ENCODE data around the gene ARID1A. TPM values are rescaled to one million over a fixed set of nuclear protein-coding genes. Genes with fewer than 3 reads are reported as not detected.

ARID1A gene
- total RNA-seq, 4 donors from 2014 or later: 53.3 to 77.2 (median 54.9) TPM

DNA sequence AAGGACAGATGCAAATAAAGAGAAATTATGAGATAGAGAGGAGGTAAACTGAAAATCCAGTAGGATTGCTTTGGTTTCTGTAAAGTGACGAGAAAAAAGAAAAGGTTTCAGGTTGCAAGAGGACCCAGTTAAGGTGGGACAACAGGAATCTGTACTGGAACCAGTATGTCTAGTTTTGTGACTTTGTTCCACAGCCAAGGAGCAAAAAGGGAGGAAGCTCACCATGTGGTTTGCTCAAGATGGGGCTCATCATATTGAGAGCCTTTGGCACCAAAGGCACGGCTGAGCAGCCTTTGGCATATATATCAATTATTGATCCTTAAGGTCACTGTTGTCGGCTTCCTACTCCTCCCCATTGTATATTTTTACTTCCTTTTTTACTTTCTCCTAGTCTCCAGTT is 128.9 kb downstream of the ARID1A start:
- TF ChIP-seq CTCF (IDR thresholded peaks at IDR 0.05) (no peak), POLR2A (IDR thresholded peaks at IDR 0.05) (no peak)
- DNase-seq (ENCODE audit: low spot score in 2 of 2): no peak
- no peak overlapping the region for H3K4me3 ChIP-seq (ENCODE audit: low read depth, poor library complexity, severe bottlenecking)
- 58 to 75% methylated on average over 3 of the region's 3 CpGs for WGBS, 2 donors
- intact Hi-C loops (cut with DNase I; ENCODE audit: low total_unique reads): no loop called here

GRCh38 chr1:26826261-26827105 is 130.7 kb downstream of the ARID1A start, which contains the start of gene ZDHHC18:
ZDHHC18 (plus strand) TSS chr1:26826688; CDS start chr1:26826805, 117 bp downstream.
- H3K4me3 ChIP-seq (ENCODE audit: low read depth, poor library complexity, severe bottlenecking): peak within 1 kb of the TSS; percentile 51
- 0 to 1% methylated on average over 5 to 20 of the region's 107 CpGs for WGBS, 2 donors
- intact Hi-C loops (cut with DNase I; ENCODE audit: low total_unique reads): no loop called here
- DNase-seq (ENCODE audit: low spot score in 2 of 2): peak; percentile 56 to 94
- no peak for TF ChIP-seq POLR2A (IDR thresholded peaks at IDR 0.05)
- TF ChIP-seq CTCF (IDR thresholded peaks at IDR 0.05): no peak

DNA sequence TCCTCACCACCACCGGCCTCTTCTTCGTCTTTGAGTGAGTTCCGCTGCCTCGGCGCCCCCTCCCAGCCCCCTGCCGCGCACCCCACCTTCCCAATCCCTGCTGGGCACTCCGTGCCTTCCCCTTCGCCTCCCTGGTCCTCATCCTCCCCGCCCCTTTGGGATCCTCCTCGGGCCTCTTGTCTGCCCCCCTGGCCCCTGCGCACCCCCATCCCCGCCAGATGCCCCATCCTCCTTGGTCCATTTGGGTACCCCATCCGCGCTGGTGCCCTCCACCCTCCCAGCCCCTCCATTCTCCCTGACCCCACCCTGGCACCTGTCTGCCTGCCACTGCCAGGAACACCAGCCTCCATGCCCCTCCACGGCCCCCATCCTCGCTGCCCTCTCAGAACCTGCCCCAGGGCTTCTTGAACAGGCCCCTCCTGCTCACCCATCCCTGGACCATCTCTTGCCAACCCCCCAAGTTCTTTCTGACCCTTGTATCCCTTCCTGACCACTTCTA is 131.3 kb downstream of the ARID1A start:
- DNase-seq (ENCODE audit: low spot score in 2 of 2): no peak
- peak overlapping the region; percentile 51 for H3K4me3 ChIP-seq (ENCODE audit: low read depth, poor library complexity, severe bottlenecking)
- intact Hi-C loops (cut with DNase I; ENCODE audit: low total_unique reads): no loop called here
- no peak for TF ChIP-seq CTCF (IDR thresholded peaks at IDR 0.05)
- TF ChIP-seq POLR2A (IDR thresholded peaks at IDR 0.05): no peak
- 3 to 4% methylated on average over 16 to 17 of the region's 17 CpGs for WGBS, 2 donors

GRCh38 chr1:26827663-26828062 is 131.8 kb downstream of the ARID1A start:
- no peak for DNase-seq (ENCODE audit: low spot score in 2 of 2)
- 28% methylated on average over 11 of the region's 11 CpGs for WGBS, 2 donors
- TF ChIP-seq CTCF (IDR thresholded peaks at IDR 0.05): no peak
- no peak for TF ChIP-seq POLR2A (IDR thresholded peaks at IDR 0.05)
- intact Hi-C loops (cut with DNase I; ENCODE audit: low total_unique reads): no loop called here
- no peak overlapping the region for H3K4me3 ChIP-seq (ENCODE audit: low read depth, poor library complexity, severe bottlenecking)

- intact Hi-C loops (cut with DNase I; ENCODE audit: low total_unique reads): no loop called here
- TF ChIP-seq POLR2A (IDR thresholded peaks at IDR 0.05): no peak
- TF ChIP-seq CTCF (IDR thresholded peaks at IDR 0.05): no peak
- H3K4me3 ChIP-seq (ENCODE audit: low read depth, poor library complexity, severe bottlenecking): no peak overlapping the region
- 45 to 66% methylated on average over 4 of the region's 4 CpGs for WGBS, 2 donors
- DNase-seq (ENCODE audit: low spot score in 2 of 2): no peak
Measured at GRCh38 chr1:26828411-26828991, 132.7 kb downstream of the ARID1A start.
